IgD-negative memory B cell (primary cell): ENCODE results near the gene HPSE. TPM values are rescaled to one million over a fixed set of nuclear protein-coding genes. Genes with fewer than 3 reads are reported as not detected.
"Not testable (repeated sequence)": the region's sequence is repeated elsewhere in the genome, so short reads cannot be mapped to it uniquely, and the experiment has no call there.

ENCODE experiments used
- H3K27ac Mint-ChIP-seq, 3 donors: one replicate each; pipeline ENCODE4 v1.8.0; 2020 to 2022; ENCODE audit warnings: mild to moderate bottlenecking in 3 of 3, mixed read lengths in 3 of 3, moderate library complexity in 1 of 3
- H3K27me3 Mint-ChIP-seq: one replicate; pipeline ENCODE4 v1.8.0; 2021; ENCODE audit warnings: mixed read lengths
- H3K36me3 Mint-ChIP-seq: one replicate; pipeline ENCODE4 v1.8.0; 2020; ENCODE audit warnings: mild to moderate bottlenecking, mixed read lengths
- H3K4me1 Mint-ChIP-seq, 3 donors: one replicate each; pipeline ENCODE4 v1.8.0; 2020 to 2022; ENCODE audit warnings: mixed read lengths in 3 of 3, mild to moderate bottlenecking in 1 of 3
- H3K4me3 Mint-ChIP-seq, 4 donors: one replicate each; pipeline ENCODE4 v1.8.0; 2020 to 2022; ENCODE audit warnings: mild to moderate bottlenecking in 4 of 4, mixed read lengths in 4 of 4, moderate library complexity in 3 of 4
- H3K9me3 Mint-ChIP-seq, 3 donors: one replicate each; pipeline ENCODE4 v1.8.0; 2020 to 2021; ENCODE audit warnings: mixed read lengths in 3 of 3, mild to moderate bottlenecking in 1 of 3
- polyA plus RNA-seq: library from polyadenylated mRNA; unstranded; fragments of 300-500 nt; fragmentation: Illumina TruSeq; gene quantifications from one replicate; pipeline ENCODE4 v1.2.3, GENCODE V29; 2021

HPSE gene
- polyA plus RNA-seq, 1 donor from 2014 or later: 0.54 TPM

DNA sequence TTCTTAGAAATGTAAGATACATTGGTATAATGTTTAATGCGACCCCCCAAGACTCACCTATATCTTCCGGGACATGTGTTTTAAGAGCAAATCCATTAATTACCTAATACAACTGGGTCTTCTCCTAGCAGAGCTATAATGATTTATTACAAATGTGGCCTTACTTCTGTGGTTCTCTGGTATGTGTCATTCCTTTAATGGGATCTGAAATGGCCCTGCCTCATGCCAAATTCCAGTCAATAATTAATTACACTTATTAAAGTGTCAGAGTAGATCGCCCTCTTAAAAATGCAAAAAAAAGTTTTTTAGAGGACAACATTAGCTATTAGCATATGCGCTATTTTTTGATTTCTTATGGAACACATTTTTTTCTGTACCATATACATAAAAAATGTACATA lies 17.0 kb downstream of the HPSE start:
- Mint-ChIP-seq H3K4me3 (no peak overlapping the region), H3K27me3 (no peaks in the 10 kb centered on the region), H3K4me1 (peaks cover 0 to 1% (median 0%) of the 10 kb centered on the region in 3 donors), H3K9me3 (no peaks in the 10 kb centered on the region), H3K36me3 (peaks cover 6% of the 10 kb centered on the region), H3K27ac (no peak overlapping the region)

DNA sequence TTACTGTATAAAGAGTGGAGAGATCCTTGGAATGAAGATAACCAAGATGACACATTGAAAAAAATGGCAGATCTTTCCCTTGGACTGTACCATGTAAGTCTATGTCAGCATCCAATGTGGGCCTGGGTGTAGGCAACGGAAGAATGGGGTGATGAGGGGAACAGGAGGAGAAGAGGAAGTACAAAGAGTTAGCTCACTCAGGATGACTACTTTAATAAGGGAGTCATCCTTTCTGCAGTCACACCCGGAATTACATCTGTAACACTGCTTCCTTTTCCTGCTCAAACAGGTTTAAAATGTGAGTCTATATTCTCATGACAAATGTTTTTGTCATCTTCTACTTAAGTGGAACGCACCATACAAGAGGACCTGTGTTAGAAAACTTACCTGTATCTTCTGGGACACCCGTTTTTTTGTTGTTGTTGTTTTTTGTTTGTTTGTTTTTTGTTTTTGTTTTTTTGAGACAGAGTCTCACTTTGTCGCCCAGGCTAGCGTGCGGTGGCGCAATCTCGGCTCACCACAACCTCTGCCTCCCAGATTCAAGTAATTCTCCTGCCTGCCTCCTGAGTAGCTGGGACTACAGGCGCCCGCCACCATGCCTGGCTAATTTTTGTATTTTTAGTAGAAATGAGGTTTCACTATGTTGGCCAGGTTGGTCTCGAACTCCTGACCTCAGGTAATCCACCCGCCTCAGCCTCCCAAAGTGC lies 18.0 kb downstream of the HPSE start:
- Mint-ChIP-seq H3K36me3 (peaks cover 8% of the 10 kb centered on the region), H3K27me3 (no peaks in the 10 kb centered on the region), H3K9me3 (no peaks in the 10 kb centered on the region), H3K27ac (no peak overlapping the region), H3K4me3 (no peak overlapping the region), H3K4me1 (peaks cover 0 to 1% (median 0%) of the 10 kb centered on the region in 3 donors)

DNA sequence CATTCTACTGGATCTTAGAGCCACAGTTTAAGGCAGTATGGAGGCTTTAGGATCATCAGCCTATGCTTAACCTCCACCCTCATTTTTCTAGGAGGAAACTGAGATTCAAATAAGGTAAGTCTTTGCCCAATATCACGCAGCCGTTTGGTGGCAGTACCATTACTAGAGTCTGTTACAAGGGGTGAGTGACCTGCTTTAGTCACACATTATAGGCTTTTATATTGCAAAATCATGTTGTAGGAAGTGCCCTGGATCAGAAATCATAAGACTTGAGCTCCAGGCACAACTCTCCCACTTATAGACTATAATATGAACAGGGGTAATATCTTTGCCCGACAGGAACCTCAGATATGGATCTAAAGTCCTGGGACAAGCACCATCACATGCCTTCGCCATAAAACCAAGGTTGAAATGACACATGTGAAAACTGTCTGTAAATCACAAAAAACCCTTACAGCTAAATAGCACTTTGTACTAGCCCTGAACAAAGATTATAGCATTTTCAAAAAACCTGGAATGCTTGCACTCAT lies 19.2 kb downstream of the HPSE start:
- no peaks in the 10 kb centered on the region for H3K9me3 Mint-ChIP-seq
- peaks cover 9% of the 10 kb centered on the region for H3K36me3 Mint-ChIP-seq
- no peaks in the 10 kb centered on the region for H3K27me3 Mint-ChIP-seq
- H3K4me1 Mint-ChIP-seq: peaks cover 0 to 1% (median 0%) of the 10 kb centered on the region in 3 donors
- H3K4me3 Mint-ChIP-seq: no peak overlapping the region
- no peak overlapping the region for H3K27ac Mint-ChIP-seq

DNA sequence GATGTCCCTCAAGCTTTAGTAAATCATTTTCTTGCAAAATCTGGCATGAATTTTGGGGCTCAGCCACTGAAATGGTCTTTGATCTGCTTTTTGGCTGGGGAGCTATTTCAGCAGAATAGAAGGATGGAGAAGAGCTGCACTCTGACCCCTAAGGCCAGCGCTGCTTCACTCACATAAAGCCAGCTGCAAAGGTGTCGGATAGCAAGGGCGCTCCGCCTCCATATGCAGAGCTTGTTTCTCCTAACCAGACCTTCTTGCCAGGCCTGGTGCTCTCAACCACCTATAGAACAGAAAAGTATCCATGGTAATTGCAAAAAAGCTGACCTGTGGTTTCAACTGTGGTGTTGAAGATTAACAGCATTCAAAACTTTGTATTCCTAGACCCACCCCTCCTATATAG lies 26.0 kb downstream of the HPSE start:
- no peaks in the 10 kb centered on the region for H3K27me3 Mint-ChIP-seq
- no peaks in the 10 kb centered on the region for H3K9me3 Mint-ChIP-seq
- H3K4me1 Mint-ChIP-seq: no peaks in the 10 kb centered on the region
- no peak overlapping the region for H3K4me3 Mint-ChIP-seq
- peaks cover 7% of the 10 kb centered on the region for H3K36me3 Mint-ChIP-seq
- H3K27ac Mint-ChIP-seq: no peak overlapping the region

DNA sequence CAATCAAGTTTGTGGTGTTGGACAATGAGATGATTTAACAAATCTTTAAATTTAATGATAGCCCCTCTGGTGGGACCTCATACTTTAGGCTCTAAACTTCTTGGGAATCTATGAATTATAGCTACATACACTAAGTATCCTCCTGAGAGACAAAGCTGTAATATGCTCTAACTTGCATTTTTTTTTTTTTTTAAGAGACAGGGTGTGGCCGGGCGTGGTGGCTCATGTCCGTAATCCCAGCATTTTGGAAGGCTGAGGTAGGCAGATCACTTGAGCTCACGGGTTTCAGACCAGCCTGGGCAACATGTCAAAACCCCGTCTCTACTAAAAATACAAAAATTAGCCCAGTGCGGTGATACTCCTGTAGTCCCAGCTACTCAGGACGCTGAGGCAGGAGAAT lies 26.7 kb downstream of the HPSE start:
- Mint-ChIP-seq H3K27ac (peak overlapping the region in 1 of 3 donors; percentile 46), H3K4me3 (no peak overlapping the region), H3K9me3 (no peaks in the 10 kb centered on the region), H3K36me3 (peaks cover 7% of the 10 kb centered on the region), H3K27me3 (no peaks in the 10 kb centered on the region), H3K4me1 (no peaks in the 10 kb centered on the region)

DNA sequence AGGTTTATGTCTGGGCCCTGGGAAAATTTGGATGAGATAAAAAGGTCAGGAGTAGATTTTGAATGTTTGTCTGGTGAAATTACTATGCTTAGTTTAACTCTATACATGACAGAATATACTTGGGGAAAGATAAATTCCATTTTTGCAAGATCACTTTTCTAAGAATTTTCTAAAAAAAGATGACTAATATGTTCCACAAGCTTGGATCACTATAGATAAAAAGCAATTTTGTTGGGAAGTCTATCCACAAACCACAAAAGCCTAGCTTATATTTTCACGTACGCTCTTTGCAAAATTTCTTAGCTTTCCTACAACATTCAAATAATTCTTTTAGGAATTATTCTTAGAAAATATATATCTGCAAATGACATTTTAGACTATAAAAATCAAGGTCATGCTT lies 29.5 kb downstream of the HPSE start:
- no peak overlapping the region for H3K4me3 Mint-ChIP-seq
- H3K27me3 Mint-ChIP-seq: no peaks in the 10 kb centered on the region
- peaks cover 0 to 3% (median 0%) of the 10 kb centered on the region in 3 donors for H3K4me1 Mint-ChIP-seq
- H3K27ac Mint-ChIP-seq: no peak overlapping the region
- H3K9me3 Mint-ChIP-seq: no peaks in the 10 kb centered on the region
- peaks cover 4% of the 10 kb centered on the region for H3K36me3 Mint-ChIP-seq

DNA sequence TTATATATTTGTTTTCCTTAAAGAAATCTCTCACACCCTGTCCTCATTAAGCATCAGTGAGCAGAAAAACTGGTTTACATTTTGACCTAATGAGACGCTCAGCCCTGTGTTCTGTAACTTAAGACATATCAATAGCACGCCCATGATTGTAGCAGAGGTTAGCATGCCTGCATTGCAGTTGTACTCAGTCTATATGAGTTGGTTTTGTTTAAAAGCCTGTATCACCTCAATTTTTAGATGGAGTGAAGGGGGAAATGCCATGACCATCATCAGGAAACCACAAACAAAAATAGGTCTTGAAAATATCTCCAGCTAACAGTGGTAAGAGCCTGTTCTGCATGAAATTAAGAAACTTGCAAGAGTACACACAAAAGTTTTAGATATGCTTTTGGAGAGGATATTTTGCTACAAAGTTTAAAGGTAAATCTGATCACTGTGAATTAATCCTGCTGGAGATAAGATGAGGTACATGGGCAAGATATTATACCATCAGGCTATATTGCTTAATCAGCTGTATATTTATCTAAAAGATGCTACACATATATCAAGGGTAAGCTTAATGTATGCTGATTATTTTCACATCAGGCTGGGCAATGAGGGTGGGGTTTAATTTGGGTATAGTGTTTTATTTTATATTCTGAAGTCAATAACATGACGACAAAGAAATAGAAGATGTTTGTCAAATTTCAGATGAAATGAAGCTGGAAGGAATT lies 36.9 kb downstream of the HPSE start:
- Mint-ChIP-seq H3K27ac (no peak overlapping the region), H3K9me3 (peaks cover 0 to 2% (median 0%) of the 10 kb centered on the region in 3 donors), H3K36me3 (no peaks in the 10 kb centered on the region), H3K27me3 (no peaks in the 10 kb centered on the region), H3K4me1 (peaks cover 10 to 13% (median 12%) of the 10 kb centered on the region in 3 donors), H3K4me3 (peak overlapping the region in 2 of 4 donors; percentile 53 to 72)

DNA sequence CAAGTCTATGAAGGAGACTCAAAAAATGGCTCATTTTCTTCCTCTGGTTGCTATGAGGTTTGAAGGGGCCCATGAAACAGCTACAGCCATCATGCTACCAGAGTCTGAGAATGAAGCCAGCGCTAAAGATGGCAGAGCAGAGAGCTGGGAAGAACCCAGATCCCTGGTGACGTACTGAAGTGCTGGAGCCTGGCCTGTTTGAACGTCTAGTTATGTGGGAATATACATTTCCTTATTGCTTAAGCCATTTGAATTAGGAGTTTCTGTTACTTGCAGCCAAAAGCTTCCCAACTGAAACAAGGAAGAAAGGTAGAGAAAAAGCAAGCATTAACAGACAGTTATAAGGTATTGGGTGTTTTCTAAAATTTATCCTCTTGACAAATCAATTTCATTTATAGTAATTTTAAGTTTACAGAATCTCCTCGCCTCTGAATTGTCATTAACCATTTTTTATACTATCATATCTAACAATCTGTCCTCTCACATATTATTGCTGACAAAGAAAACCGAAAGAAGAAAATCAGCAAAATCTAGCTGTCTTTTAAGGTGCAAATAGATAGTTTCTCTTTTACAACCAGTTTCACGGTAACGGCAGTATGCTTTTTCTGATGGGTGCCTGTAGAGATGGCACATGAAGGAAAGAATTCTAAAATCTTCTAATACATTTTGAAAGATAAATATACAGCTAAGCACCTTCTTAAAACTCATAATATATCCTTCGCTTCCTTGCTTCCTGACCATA lies 41.2 kb downstream of the HPSE start:
- H3K4me1 Mint-ChIP-seq: peaks cover 10 to 12% (median 11%) of the 10 kb centered on the region in 3 donors
- H3K27me3 Mint-ChIP-seq: no peaks in the 10 kb centered on the region
- no peaks in the 10 kb centered on the region for H3K36me3 Mint-ChIP-seq
- H3K27ac Mint-ChIP-seq: no peak overlapping the region
- no peak overlapping the region for H3K4me3 Mint-ChIP-seq
- H3K9me3 Mint-ChIP-seq: peaks cover 0 to 7% (median 2%) of the 10 kb centered on the region in 3 donors

DNA sequence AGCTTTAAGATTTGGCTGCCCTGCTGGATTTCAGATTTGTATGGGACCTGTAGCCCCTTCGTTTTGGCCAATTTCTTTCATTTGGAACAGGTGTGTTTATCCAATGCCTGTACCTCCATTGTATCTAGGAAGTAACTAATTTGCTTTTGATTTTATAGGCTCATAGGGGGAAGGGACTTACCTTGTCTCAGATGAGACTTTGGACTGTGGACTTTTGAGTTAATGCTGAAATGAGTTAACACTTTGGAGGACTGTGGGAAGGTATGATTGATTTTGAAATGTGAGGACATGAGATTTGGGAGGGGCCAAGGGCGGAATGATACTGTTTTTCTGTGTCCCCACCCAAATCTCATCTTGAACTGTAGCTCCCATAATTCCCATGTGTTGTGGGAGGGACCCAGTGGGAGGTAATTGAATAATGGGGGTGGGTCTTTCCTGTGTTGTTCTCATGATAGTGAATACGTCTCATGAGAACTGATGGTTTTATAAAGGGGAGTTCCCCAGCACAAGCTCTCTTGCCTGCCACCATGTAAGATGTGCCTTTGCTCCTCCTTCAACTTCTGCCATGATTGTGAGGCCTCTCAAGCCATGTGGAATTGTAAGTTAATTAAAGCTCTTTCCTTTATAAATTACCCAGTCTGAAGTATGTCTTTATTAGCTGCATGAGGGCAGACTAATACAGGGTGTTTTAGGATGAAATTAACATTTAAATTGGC lies 44.4 kb downstream of the HPSE start:
- not testable (repeated sequence) for H3K36me3 Mint-ChIP-seq, H3K27me3 Mint-ChIP-seq, H3K9me3 Mint-ChIP-seq, H3K4me1 Mint-ChIP-seq, H3K4me3 Mint-ChIP-seq, H3K27ac Mint-ChIP-seq

DNA sequence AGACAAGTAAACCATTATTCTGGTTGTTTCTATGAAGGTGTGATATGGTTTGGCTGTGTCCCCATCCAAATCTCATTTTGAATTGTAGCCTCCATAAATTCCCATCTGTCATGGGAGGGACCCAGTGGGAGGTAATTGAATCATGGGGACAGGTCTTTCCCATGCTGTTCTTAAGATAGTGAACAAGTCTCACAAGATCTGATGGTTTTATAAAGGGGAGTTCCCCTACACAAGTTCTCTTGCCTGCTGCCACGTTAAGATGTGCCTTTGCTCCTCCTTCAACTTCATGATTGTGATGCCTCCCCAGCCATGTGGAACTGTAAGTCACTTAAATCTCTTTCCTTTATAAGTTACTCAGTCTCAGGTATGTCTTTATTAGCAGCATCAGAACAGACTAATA lies 46.3 kb downstream of the HPSE start:
- H3K4me1 Mint-ChIP-seq: peaks cover 12 to 13% (median 12%) of the 10 kb centered on the region in 3 donors
- not testable (repeated sequence) for H3K9me3 Mint-ChIP-seq, H3K27me3 Mint-ChIP-seq, H3K4me3 Mint-ChIP-seq, H3K36me3 Mint-ChIP-seq
- peak overlapping the region in 1 of 3 donors; percentile 11 for H3K27ac Mint-ChIP-seq

DNA sequence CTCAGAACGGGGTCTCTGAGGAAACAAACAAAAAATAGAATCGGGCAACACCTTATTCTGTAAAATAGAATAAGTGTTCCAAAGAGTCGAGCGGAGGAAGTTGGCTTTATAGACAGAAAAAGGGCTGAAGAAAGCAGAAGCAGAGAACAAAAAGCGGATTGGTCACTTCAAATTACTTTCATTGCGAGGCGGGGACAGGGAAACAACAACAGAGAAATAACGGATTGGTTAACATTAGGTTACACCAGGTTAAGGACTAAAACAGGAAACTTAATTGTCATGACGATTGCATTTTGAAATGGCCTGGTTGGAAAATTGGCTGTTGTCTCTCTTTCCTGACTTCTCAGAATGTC lies 49.6 kb downstream of the HPSE start:
- Mint-ChIP-seq H3K9me3 (peaks cover 0 to 1% (median 0%) of the 10 kb centered on the region in 3 donors), H3K4me3 (peak overlapping the region; percentile 90 to 100 (median 97)), H3K36me3 (peaks cover 5% of the 10 kb centered on the region), H3K27ac (peak overlapping the region; percentile 92 to 99 (median 93)), H3K4me1 (peaks cover 25 to 33% (median 29%) of the 10 kb centered on the region in 3 donors), H3K27me3 (no peaks in the 10 kb centered on the region)

DNA sequence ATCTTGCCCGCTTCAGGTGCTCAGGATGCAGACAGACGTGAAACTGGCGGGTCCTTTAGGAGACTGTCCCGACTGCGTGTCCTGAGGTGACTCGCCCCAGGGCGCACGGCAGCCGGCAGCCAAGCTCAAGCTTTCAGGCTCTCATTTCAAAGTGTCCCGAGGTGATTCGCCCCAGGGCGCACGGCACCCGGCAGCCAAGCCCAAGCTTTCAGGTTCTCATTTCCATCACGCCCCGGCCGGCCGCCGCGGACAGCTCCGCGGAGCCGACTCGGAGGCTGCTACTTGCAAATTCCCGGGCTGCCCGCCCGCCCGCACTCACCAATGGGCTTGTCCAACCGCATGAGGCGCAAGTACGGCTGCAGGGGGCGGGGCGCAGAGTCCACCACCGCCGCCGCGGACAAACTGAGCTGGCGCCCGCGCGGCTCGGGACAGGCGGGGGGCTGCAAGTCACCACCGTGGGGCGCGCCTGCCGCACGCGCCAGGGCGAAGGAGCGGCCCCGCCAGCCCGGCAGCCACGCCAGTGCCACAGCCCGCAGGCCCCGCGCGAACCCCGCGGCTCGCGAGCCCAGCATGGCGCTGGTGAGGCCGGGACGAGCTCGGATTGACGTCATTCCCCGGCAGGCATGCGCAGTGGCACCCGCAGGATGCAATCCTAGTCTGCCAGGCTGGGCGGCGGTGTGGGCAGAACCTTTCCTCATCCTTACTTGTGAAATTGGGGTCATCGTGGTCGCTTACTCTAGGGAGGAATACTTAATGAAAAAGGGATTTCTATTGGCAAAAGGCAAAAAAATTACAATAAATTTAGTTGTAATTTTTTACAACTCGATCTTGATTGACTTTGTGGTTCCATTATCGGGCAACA lies 50.2 kb downstream of the HPSE start, which contains the start of gene COQ2:
Gene COQ2 (minus strand): TSS at position 606 of the 862 bp plus-strand sequence. CDS start 34 bp downstream, at position 572.
- H3K27ac Mint-ChIP-seq: peak within 1 kb of the TSS; percentile 92 to 99 (median 93)
- no peaks in the 10 kb centered on the region for H3K9me3 Mint-ChIP-seq
- H3K4me3 Mint-ChIP-seq: peak within 1 kb of the TSS; percentile 90 to 100 (median 97)
- H3K36me3 Mint-ChIP-seq: peaks cover 5% of the 10 kb centered on the region
- H3K27me3 Mint-ChIP-seq: no peaks in the 10 kb centered on the region
- H3K4me1 Mint-ChIP-seq: peaks cover 25 to 33% (median 29%) of the 10 kb centered on the region in 3 donors

DNA sequence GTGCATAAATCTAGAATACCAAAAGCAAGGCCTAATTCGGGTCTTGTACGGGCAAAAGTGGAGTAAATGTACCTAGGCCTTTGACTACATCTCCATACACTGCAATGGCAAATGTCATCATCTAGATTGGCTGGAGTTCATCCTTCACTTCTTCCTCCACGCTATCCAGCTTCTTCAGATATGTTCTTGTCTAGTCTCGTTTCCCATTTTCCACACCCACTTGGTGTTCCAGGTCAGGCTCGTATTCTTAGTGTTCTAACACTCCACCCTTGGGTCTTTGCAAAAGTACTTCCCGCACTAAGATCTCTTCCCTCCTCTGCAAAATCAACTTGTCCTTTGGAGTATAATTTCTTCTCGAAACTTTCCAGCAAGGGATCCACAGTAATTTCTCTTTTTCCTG lies 51.5 kb downstream of the HPSE start:
- Mint-ChIP-seq H3K36me3 (peaks cover 5% of the 10 kb centered on the region), H3K9me3 (no peaks in the 10 kb centered on the region), H3K27ac (peak overlapping the region in 1 of 3 donors; percentile 92), H3K4me1 (peaks cover 25 to 33% (median 29%) of the 10 kb centered on the region in 3 donors), H3K4me3 (peak overlapping the region; percentile 80 to 98 (median 95)), H3K27me3 (no peaks in the 10 kb centered on the region)
